Left colon (tissue), 2 donors: Measurements from ENCODE around the gene GALC. TPM values are rescaled to one million over a fixed set of nuclear protein-coding genes. Genes with fewer than 3 reads are reported as not detected.

Source experiments
- ATAC-seq: fragments of 200-7000 bp; cut with Tn5 transposase; one replicate; pipeline ENCODE4 v1.9.1; 2020; ENCODE audit warnings: mild to moderate bottlenecking, moderate library complexity
- DNase-seq, 2 donors: peaks; one replicate each; pipeline ENCODE4 v3.0.0-alpha.2; 2020
- intact Hi-C, 2 donors: fragments of 100-400 bp; cut with DNase I in 1 of 2; cut with micrococcal nuclease in 1 of 2; formaldehyde crosslinking; loops; one replicate each; pipeline versions ENCODE4 v1.11.2 to v1.14.0; 2022; cut with DNase I, micrococcal nuclease
- total RNA-seq, 2 donors: library from RNA; stranded (reverse); fragmentation: NEBNext Ultra II Directional; extraction: Animal tissue kit (Norgen Biotek cat#: 25700); gene quantifications; one replicate each; pipeline ENCODE4 v1.2.1, GENCODE V29; 2021
- donor health status: DM: no; HTN: no; CAD: no.
- donor health status: DM: yes; HTN: yes; CAD: no.

The GALC gene
- total RNA-seq, 2 donors from 2014 or later = 22.9 to 23.6 TPM

- ATAC-seq (no peak), DNase-seq (no peak)
- intact Hi-C loops = no loop called here
These were observed 17.3 kb downstream of the GALC start for GRCh38 chr14:87975636-87976035.

- intact Hi-C loops = no loop called here
These were observed 22.0 kb downstream of the GALC start for GRCh38 chr14:87971010-87971409.

GRCh38 chr14:87967496-87967895 is 25.5 kb downstream of the GALC start:
- DNase-seq (no peak), ATAC-seq (no peak)
- intact Hi-C loops = no loop called here

More at GRCh38 chr14:87971010-87971409, 22.0 kb downstream of the GALC start:
- ATAC-seq = no peak
- DNase-seq = no peak

DNA sequence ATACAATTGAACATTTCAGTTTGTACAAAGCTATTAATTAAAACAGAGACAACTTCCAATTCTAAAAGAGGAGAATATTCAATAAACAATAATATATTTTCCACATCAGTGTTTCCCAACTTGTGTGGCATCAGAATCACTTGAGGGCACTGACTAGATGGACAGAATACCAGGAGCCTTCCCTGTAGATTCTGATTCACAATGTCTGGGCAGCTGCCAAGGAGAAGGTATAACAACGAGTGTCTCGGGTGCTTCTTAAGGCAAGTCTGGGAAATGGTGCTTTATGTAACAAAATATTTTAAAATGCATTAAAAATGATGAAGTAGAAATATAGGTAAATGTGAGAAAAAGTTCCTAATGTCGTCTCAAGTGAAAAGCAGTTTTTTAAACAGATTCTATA is 26.2 kb downstream of the GALC start:
- ATAC-seq (no peak), DNase-seq (no peak)
- intact Hi-C loops = no loop called here

- no peak for DNase-seq
- no peak for ATAC-seq
These were observed 31.7 kb downstream of the GALC start for GRCh38 chr14:87961246-87961645.

DNA sequence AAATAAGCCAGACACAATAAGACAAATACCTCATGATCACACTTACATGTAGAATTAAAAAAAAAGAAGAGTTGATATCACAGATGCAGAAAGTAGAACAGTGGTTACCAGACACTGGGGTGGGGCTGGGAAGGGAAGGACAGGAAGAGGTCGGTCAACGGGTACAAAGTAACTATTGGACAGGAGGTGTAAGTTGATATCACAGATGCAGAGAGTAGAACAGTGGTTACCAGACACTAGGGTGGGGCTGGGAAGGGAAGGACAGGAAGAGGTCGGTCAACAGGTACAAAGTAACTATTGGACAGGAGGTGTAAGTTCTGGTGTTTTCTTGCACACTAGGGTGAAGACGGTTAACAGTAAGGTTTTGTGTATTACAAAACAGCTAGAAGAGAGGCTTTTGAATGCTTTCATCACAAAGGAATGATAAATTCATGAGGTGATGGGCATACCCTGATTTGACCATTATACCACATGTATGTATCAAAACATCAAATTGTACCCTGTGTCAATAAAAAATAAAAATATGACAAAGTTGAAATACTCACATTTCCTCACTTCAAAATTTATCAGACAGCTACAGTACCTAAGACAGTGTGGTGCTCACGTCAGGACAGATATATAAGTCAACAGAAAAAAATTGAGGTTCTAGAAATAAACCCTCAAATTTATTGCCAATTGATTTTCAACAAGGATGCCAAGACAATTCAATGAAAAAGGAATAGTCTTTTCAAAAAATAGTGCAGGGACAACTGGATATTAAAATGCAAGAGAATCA is 32.8 kb downstream of the GALC start:
- ATAC-seq (no peak), DNase-seq (no peak)
- intact Hi-C loops = no loop called here

More at GRCh38 chr14:87961246-87961645, 31.7 kb downstream of the GALC start:
- intact Hi-C loops = no loop called here

DNA sequence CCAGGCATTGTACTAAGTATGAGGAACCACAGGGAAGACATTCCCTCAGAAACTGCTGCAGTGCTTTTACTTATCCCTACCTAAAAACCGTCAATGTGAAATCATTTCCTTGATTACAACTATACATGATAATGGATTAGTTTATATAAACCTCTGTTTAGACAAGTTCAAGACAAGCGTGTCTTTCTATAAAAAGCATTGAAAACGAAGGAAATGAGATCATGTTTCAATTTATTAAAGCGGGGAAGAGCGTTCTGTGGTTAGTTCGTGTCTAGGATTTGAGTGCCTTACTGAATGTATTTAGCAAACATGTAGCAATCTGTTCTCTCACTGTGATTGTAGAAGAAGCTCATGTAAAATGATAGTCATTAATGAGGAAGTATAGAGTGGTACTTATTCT is 37.5 kb downstream of the GALC start:
- ATAC-seq (no peak), DNase-seq (no peak)
- intact Hi-C loops = no loop called here

GRCh38 chr14:87952307-87953094 is 40.5 kb downstream of the GALC start:
- intact Hi-C loops = no loop called here
- ATAC-seq (no peak), DNase-seq (no peak)

DNA sequence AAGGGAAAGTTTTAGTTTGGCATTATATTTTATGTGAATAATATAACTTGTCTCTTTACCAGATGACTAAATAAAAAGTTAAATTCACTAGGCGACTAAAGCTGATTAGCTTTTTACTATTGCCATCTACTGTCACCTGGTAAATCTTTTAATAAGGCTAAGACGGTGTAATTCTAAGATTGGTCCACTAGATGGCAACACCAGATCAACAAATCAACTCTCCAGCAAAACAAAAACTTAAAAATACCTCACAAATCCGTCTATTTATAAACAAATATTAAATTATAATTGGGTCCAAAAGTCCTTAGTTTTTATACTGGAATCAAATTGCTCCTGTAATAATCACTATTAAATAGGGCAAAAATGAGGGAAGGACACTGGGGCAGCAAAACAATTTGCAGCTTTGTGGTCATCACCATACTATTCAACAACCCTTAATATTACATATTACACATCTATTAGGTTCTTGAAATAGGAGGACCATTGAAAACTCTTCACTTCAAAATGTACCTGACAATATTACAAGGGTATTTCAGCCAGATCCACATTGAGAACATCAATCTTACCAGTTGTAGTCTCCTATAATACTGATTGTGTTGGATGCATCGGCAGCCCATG is 47.9 kb downstream of the GALC start:
- DNase-seq = no peak

DNA sequence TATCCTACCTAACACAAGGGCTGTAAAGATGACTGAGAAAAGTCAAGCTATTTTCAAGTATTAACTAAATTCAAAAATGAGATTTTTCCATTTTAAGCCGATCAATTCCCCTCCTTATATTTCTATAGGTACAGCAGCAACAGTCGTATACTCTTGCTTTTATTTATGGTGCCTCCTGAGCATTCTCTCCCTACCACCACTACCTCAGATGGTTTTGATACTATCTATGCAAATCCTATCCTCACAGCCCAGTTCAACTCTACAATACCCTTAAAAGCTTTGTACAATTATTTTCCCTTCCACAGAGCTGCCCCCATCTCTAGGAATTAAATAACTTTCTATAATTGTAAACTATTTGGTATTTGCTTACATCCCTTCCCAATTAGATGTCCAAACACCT is 52.1 kb downstream of the GALC start:
- DNase-seq = no peak
- intact Hi-C loops = no loop called here
- no peak for ATAC-seq

More for the DNA sequence above, 47.9 kb downstream of the GALC start:
- peak; percentile 37 for ATAC-seq
- intact Hi-C loops = no loop called here

DNA sequence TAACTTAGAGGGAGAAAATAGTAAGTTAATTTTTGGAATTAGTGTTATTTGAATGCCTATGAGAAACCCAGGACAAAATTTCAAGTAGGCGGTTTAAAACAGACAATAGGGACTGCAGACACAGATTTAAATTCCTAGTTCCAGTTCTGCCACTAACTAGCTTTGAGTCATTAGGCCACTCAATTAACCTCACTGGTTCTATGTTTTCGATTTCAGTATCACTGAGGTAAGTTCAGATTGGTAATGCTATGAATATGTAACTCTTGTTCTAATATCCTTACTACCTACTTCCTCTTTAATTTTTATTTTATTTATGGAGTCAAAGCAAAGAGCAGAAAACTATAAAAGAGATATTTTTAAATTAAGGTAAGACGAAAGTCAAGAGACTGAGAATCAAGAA is 52.6 kb downstream of the GALC start:
- intact Hi-C loops = no loop called here
- no peak for ATAC-seq
- DNase-seq = no peak

GRCh38 chr14:87935886-87936285 is 57.1 kb downstream of the GALC start:
- ATAC-seq (peak; percentile 34), DNase-seq (no peak)
- intact Hi-C loops = no loop called here

DNA sequence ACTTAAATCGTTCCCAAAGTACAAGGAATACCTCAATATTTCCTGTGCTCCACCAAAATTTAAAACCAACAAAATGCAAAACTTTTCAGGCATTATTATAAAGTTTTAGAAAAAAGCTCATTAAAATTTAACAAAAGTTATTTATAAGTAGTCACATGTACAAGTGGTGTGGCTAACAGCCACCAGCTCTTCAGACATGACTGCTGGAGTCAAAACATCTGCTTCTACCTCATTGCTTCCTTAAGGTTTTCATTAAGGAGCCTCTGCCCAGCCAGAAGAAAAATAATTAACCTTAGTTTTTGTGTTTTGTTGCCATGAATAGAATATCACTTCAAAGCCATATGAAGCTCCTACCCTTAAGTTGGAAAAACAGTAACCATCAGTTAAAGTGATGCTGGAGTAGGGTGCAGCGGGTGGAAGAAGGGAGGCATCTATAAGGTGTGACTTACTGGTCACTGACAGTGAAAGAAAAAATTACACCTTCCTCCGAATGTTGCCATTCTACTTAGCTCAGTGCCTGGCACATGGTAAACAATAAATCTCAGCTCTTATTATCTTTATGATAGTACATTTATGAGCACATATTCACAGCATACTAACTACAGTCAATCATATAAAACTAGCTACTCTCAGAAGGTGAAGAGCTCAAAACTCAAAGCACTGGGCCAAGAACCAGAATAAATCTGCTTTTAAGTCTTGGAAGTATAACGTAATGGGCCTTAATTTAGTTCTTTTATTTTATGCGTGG is 57.7 kb downstream of the GALC start:
- intact Hi-C loops = no loop called here
- no peak for DNase-seq
- ATAC-seq = peak; percentile 66

GRCh38 chr14:87934185-87934584 is 58.8 kb downstream of the GALC start:
- no peak for ATAC-seq

GRCh38 chr14:87916886-87917275 is 76.1 kb downstream of the GALC start:
- intact Hi-C loops = no loop called here
- ATAC-seq = no peak
- no peak for DNase-seq

More at GRCh38 chr14:87934185-87934584, 58.8 kb downstream of the GALC start:
- DNase-seq = no peak
- intact Hi-C loops = no loop called here

GRCh38 chr14:87916103-87916885 is 76.7 kb downstream of the GALC start:
- intact Hi-C loops = no loop called here
- ATAC-seq (no peak), DNase-seq (no peak)

GRCh38 chr14:87908550-87908949 is 84.4 kb downstream of the GALC start:
- intact Hi-C loops = no loop called here
- ATAC-seq (no peak), DNase-seq (no peak)

DNA sequence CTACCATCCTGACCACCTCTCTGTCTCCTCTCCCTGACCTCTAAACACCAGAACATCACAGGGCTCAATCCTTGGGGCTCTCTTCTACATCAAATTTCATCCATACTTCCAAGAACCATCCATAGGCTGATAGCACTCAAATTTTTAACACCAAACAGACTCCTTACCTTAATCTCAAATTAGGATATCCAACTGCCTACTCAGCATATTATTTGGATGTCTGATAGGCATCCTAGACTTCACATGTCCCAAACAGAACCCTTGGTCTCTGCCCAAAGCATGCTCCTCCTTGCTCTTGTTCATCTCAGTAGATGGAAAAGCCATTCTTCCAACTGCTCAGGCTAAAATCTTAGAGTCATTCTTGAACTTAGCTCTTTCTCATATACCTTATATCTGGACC is 91.3 kb downstream of the GALC start:
- DNase-seq (no peak), ATAC-seq (no peak)
- intact Hi-C loops = no loop called here
